SW480 (cell line): ENCODE measurements around the gene HHAT.
"Not testable (repeated sequence)": the region's sequence is repeated elsewhere in the genome, so short reads cannot be mapped to it uniquely, and the experiment has no call there.

Source experiments
- DNase-seq: peaks from one replicate; pipeline ENCODE4 v3.0.0-alpha.2; 2016; ENCODE audit warnings: low spot score

HHAT gene

GRCh38 chr1:210647406-210648333, 319.0 kb downstream of the HHAT start:
- peak; percentile 61 for DNase-seq

DNA sequence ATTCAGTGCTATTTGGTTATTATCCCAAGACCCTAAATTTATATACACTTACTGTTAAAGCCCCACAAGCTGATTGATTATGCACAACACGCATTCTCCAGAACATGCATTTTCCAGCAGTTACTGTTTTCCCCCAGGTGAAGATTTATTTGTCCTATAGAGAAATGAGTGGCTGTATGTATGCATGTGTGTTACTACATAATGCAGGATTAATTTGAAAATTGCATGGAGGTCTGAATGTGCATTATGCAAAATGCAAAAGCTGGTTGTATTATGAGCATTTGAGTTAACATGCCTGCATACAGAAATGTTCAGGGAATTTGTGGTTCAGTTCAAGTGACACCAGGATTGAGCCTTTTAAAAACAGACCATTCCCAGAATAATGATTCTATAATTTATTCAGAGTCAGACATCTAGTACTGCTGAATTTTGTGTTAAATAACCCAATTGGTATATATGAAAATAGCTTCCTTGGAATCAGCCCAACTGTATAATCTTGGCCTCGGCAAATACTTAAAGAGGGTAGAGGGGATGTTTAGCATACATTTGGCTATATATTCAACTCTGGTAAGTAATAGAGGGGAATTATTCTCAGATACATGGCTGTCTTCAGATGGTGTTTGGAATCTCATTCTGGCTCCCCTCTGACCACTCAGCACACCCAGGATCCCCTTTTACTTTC, 320.0 kb downstream of the HHAT start:
- no peak for DNase-seq

- DNase-seq, result no peak
These were observed 321.7 kb downstream of the HHAT start for GRCh38 chr1:210650403-210650802.

DNA sequence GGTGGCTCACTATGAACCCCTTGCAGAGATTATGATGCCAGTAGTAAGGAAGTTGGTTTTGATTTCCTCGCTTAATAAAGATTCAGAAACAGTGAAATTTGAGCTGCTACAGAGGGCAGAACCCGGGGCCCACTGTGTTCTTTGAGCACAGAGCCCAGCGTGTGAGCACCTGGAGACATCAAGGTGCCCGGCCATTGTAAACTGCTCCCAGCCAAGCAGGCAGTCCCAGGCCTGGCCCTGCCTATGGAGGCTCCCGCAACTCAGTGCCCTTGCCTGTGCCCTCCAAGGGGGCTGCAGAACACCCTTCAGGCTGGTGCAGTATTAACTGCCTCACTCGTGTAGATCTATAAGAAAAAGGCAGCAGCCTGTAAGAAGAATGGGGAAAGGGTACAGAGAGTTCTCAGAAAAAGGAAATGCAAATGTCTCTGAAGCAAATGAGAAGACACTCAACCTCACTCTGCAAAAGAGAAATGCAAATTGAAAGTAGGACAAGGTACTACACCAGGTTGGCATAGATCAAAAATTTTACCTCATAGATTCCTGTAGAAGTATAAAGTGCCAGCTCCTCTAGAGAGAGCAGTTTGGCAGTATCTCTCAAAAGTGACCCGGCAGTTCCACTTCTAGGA, 323.7 kb downstream of the HHAT start:
- DNase-seq, result no peak

DNA sequence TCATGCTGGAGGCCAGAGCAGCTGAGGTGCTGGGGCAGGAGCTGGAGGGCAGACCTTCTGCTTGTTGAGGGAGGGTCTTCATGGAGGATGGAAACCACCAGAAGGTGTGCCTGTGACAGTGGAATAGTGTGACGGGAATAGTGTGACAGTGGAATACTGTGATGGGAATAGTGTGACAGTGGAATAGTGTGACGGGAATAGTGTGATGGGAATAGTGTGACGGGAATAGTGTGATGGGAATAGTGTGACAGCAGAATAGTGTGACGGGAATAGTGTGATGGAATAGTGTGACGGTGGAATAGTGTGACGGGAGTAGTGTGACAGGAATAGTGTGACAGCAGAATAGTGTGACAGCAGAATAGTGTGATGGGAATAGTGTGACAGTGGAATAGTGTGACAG, 325.1 kb downstream of the HHAT start:
- no peak for DNase-seq

DNA sequence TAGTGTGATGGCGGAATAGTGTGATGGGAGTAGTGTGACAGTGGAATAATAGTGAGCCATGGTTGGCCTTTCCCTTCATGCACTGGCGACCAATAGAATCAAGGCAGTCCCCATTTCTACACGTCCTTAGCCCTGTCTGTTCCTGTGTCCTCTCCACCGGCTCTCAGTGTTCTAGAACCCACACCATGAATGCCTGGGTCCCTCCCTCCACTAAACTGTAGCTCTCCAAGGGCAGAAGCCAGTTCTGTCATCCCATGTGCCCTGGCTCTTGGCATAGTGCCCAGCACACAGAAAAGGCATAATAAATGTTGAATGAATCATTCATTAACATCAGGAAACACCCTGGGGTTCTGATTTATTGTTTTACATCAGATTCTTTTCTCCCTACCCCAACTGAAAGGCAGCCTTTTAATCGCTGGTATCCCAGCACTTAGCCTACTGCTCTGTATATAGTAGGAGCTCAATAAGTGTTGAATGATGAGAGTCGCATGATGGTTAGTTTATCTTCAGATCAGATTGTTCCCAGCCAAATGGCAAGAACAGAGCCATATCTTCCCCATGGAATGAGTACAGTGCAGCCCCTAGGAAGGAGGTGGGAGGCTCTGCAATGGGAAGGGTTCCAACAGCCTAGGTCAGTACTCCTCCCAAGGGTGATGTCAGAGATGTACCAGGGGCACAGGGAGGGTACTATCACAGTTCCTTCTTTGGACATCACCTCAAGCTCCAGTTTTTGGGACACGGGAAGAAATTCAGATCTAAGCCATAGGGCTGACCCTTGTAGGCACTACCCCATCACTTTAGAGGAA, 325.7 kb downstream of the HHAT start:
- DNase-seq, result no peak

- DNase-seq, result no peak
These were observed 326.8 kb downstream of the HHAT start for GRCh38 chr1:210655511-210655910.

DNA sequence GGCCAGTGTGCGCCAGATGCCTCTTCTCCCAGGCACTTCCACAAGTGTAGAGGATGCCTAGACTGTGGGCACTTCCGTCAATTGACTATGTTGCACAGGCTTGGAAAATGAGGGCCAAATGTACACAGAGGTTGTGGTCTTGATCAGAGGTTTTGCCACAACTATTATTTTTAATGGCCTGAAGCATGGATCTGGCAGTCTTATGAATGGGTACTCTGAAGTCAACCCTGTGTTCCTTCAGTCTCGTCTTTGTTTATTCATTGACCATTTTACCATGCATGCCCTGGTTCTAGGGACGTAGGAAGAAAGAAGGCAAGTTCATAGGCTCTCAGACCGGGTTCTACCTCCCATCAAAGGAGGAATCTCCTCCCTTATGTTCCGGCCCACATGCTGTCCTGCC, 329.1 kb downstream of the HHAT start:
- DNase-seq, result no peak

GRCh38 chr1:210661520-210661919, 332.8 kb downstream of the HHAT start:
- not testable (repeated sequence) for DNase-seq

GRCh38 chr1:210662291-210663050, 333.8 kb downstream of the HHAT start:
- DNase-seq, result no peak

- no peak for DNase-seq
These were observed 335.2 kb downstream of the HHAT start for GRCh38 chr1:210663730-210664573.

DNA sequence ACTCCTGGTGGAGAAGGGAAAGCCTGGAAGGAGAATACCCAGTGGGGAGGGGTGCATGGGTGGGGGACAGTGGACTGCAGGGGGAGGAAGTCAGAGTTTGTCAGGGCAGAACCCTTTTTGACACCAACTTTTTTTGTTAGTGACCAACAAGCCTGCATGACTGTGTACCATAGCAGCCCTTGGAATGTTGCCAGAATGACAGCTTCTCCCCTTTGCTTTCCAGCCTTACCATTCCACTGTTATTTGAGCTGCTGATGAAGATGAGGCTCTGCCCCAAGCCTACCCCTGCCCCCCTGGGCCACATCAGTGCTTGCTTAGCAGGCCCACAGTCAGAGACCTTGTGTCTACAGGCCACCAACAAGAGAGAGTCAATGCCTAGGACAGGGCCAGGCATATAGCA, 341.2 kb downstream of the HHAT start:
- no peak for DNase-seq

DNA sequence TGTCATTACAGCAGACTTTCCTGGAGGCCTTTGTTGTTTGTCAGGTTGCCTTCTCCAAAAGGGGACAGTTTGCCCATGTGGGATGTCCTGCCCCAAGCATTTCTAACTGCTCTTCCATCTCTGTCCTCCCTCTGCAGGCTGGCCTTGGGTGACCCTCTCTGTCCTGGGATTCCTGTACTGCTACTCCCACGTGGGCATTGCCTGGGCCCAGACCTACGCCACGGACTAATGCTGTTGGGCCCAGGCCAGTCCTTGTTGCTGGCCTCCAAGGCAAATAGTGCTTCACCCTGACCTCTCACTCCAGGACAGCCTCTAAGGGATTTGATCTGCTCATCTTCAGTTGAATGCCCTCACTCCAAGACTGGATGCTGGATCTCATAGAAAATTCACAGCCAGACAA, 345.4 kb downstream of the HHAT start:
- no peak for DNase-seq

- DNase-seq, result no peak
These were observed 347.8 kb downstream of the HHAT start for GRCh38 chr1:210676539-210676938.

DNA sequence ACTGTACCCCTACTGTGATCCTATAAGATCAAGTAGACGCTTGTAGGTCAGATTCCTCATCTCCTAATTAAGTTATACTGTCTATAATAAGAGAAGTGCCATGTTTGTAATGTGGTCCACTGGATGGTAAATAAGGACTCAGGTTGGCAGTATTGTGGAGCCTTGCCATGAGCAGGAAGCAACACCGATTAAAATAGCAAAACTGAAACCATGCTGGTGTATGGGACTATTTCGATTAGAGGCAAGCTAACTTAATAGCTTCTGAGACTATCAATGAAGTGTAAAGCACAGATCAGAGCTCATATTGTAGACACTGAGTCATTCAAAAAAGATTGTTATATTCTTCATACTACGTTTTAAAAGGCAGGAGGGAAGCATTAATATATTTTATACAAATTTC, 348.8 kb downstream of the HHAT start:
- DNase-seq, result no peak

DNA sequence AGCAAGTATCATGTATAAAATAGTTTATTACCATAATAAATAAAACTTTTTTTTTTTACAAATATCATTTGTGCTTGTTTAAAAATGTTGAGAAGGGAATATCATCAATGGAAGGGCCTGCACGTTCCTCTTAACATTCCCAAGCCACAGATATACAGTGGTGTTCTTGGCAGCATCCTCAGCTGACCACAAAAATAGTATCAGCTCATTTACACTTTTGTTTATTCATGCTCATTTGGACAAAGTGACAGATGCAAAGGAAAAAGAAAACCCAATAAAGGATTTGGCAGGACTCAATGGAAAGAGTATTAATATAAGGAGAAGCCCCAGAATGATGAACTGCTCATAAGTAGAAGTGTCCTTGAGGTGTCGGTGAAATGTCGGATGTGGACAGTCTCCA, 349.6 kb downstream of the HHAT start:
- DNase-seq, result no peak

GRCh38 chr1:210681158-210681557, 352.5 kb downstream of the HHAT start:
- DNase-seq, result no peak

DNA sequence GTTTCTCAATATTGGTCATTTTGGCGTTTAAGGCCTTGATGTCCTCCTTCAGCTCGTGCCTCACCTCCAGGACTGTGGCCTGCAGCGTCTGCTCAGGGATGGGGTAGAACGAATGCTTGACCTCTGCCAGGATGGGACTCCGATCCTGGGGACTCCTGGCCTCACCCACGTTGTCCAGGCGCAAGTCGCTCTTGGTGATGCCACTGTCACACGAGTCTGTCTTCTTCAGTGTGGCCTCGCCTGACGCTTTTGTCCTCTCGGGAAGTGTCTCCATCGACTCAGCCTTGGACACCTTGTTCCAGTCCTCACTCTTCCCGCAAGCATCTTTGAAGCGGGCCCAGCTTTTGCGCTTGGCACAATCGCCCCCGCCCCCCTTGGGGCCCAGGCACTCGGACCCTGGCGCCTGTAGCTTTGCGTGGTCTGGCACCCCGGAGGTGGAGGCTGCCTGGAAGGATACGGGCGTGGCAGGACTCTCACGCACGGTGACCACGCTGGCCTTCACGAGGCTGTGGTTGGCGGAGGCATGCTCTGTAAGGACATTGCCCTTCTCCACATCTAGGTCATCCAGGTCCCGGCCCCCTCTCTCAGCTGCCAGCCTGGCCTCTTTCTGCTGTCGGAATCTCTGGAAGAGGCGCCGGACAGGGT, 354.8 kb downstream of the HHAT start:
- DNase-seq, result no peak

DNA sequence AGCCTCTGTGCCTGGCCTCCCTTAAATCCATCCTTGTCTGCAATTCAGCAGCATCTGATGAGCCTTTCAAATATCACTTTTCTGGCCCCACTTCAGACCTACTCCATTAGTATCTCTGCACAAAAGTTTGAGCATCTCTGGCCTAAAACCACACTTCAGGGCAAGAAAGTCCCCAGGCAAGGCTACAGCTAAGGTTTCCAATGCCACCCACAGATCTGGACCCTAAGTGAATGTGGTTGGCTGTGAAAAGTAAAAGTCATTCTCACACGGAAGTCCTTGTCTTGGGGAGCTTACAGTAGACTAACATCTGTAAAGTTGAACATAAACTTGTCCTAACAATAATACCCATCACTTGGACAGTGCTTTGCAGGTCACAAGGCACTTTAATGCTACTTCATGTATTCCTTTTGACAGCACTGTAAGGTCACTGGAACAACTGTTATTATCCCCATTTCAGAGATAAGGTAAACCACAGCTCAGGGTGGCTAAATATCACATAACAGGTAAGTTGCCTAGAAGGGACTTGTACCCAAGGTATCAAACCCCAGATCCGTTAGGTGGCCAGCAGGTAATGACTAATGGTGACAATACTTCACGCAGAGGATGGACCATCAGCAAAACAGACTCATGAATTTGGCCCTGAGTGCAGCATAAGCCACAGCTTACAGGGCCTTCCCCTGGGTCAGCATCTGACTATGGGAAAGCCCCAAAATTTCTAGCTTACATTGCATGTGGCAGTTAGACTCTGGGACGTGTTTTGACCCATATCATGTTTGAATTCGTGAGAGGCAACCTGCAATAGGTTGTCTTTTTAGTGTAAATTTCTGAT, 356.0 kb downstream of the HHAT start:
- DNase-seq, result no peak
